Heart left ventricle (tissue), 13 donors: ENCODE data around the gene ZFP28.

Source experiments
- CTCF ChIP-seq, 12 donors: fragments of 200-600 bp; sonication (generic) in 4 of 12; IDR thresholded peaks; one replicate each; pipeline versions ENCODE4 v1.5.0 to v1.8.0; 2018 to 2022; ENCODE audit warnings: antibody characterized with exemption in 12 of 12, mild to moderate bottlenecking in 5 of 12
- POLR2A ChIP-seq, 2 donors: fragments of 450-650 bp; IDR thresholded peaks; one replicate each; pipeline ENCODE4 v1.6.1; 2017; ENCODE audit warnings: antibody characterized with exemption in 2 of 2, mild to moderate bottlenecking in 2 of 2, moderate library complexity in 2 of 2
- donor health status: ischemic (EF 13 %, LVEDD 7.1; RV severe dilation, severe dysfunction).
- donor health status: DM: no; HTN: yes; CAD: no.
- donor health status: DM: no; HTN: no; CAD: no.
- donor health status: ischemic (EF 25% LVEDD 6.9; RV normal size, moderate dysfunction).
- donor health status: ischemic (EF 25% LVEDD 5.7; RV mildly dilated, moderate dysfunction).
- donor health status: ischemic (EF 35%, LVEDD 5.7; RV mildly dilated, moderate dysfunction).
- donor health status: nonischemic (EF 11% LVEDD 7.7; RV severe dilation, severe dysfunction).
- donor health status: DM: yes; HTN: yes; CAD: no.
- donor health status: PGD.
- donor health status: ischemic (EF 29% LVEDD 5.4; RV normal size, mild dysfunction).
- donor health status: nonischemic (EF 23%, LVEDD 6.1; RV moderate dilation, normal function).

- no peak for TF ChIP-seq CTCF (IDR thresholded peaks at IDR 0.05)
- no peak for TF ChIP-seq POLR2A (IDR thresholded peaks at IDR 0.05)
Measured at GRCh38 chr19:56573914-56574313, 35.2 kb downstream of the ZFP28 start.
